Upper lobe of left lung (tissue), 4 donors: ENCODE measurements around the gene ZNF74.

Experiments used
- CTCF ChIP-seq, 6 experiments: fragments of 450-650 bp in 4 of 6; fragments of 200-600 bp in 2 of 6; sonication (generic) in 2 of 6; IDR thresholded peaks; one replicate each; pipeline ENCODE4 v1.5.1; 2016 to 2019; ENCODE audit warnings: antibody characterized with exemption in 6 of 6
- EP300 ChIP-seq, 4 donors: sonication (generic); formaldehyde crosslinking; IDR thresholded peaks; one replicate each; pipeline ENCODE4 v1.5.1; 2017; ENCODE audit warnings: antibody characterized with exemption in 4 of 4, control low read depth in 2 of 4
- POLR2A ChIP-seq, 4 donors: fragments of 450-650 bp; IDR thresholded peaks; one replicate each; pipeline ENCODE4 v1.5.1; 2016 to 2017; ENCODE audit warnings: antibody characterized with exemption in 4 of 4, mild to moderate bottlenecking in 2 of 4
- POLR2AphosphoS5 ChIP-seq, 2 donors: sonication (generic); formaldehyde crosslinking; IDR thresholded peaks; one replicate each; pipeline ENCODE4 v1.5.1; 2017; ENCODE audit warnings: antibody characterized with exemption in 2 of 2

- no peak for TF ChIP-seq CTCF (IDR thresholded peaks at IDR 0.05)
- no peak for TF ChIP-seq POLR2A (IDR thresholded peaks at IDR 0.05)
- TF ChIP-seq POLR2AphosphoS5 (IDR thresholded peaks at IDR 0.05): no peak
- TF ChIP-seq EP300 (IDR thresholded peaks at IDR 0.05): no peak
Observed at GRCh38 chr22:20380486-20380885, 13.5 kb upstream of the ZNF74 start.
